Trophoblast cell (in vitro differentiated cells and primary cell): Measurements from ENCODE around the gene PDGFA.

Experiments
- DNase-seq, 2 donors: peaks; one replicate each; pipeline ENCODE4 v3.0.0-alpha.2; 2016
- H2AFZ ChIP-seq: 2 replicates; pipeline ENCODE4 v1.6.1; 2013; ENCODE audit warnings: low read length, moderate library complexity, mild to moderate bottlenecking; ENCODE audit not compliant: insufficient read depth, poor library complexity
- H2AK5ac ChIP-seq: 2 replicates; pipeline ENCODE4 v1.6.1; 2013; ENCODE audit warnings: mild to moderate bottlenecking, low read length
- H2BK120ac ChIP-seq: 2 replicates; pipeline ENCODE4 v1.6.1; 2013; ENCODE audit warnings: low read length, mild to moderate bottlenecking, moderate library complexity; ENCODE audit not compliant: insufficient read depth, poor library complexity
- H2BK12ac ChIP-seq: 2 replicates; pipeline ENCODE4 v1.6.1; 2013; ENCODE audit warnings: mild to moderate bottlenecking, low read length, moderate library complexity
- H2BK5ac ChIP-seq: 2 replicates; pipeline ENCODE4 v1.6.1; 2013; ENCODE audit warnings: low read length, low read depth, moderate library complexity, mild to moderate bottlenecking; ENCODE audit not compliant: poor library complexity
- H3K14ac ChIP-seq: 2 replicates; pipeline ENCODE4 v1.6.1; 2013; ENCODE audit warnings: mild to moderate bottlenecking, low read length
- H3K18ac ChIP-seq: 2 replicates; pipeline ENCODE4 v1.6.1; 2013; ENCODE audit warnings: mild to moderate bottlenecking, low read length
- H3K23ac ChIP-seq: 2 replicates; pipeline ENCODE4 v1.6.1; 2013; ENCODE audit warnings: low read length
- H3K27ac ChIP-seq: 2 replicates; pipeline ENCODE4 v1.5.1; 2013; ENCODE audit warnings: low read depth, mild to moderate bottlenecking, inconsistent platforms, low read length, moderate library complexity
- H3K27me3 ChIP-seq: 2 replicates; pipeline ENCODE4 v1.6.1; 2013; ENCODE audit warnings: inconsistent platforms, mild to moderate bottlenecking, low read length, moderate library complexity; ENCODE audit not compliant: insufficient read depth
- H3K36me3 ChIP-seq, 2 experiments: 1 replicate in 1 of 2; 2 replicates in 1 of 2; pipeline ENCODE4 v1.6.1; 2013; ENCODE audit warnings: low read length in 2 of 2, mild to moderate bottlenecking in 2 of 2, moderate library complexity in 1 of 2; ENCODE audit not compliant: insufficient read depth in 2 of 2, control insufficient read depth in 1 of 2
- H3K4ac ChIP-seq: 2 replicates; pipeline ENCODE4 v1.6.1; 2013; ENCODE audit warnings: low read depth, mild to moderate bottlenecking, low read length, moderate library complexity
- H3K4me1 ChIP-seq, 2 experiments: 1 replicate in 1 of 2; 2 replicates in 1 of 2; pipeline ENCODE4 v1.6.1; 2013; ENCODE audit warnings: low read length in 2 of 2, mild to moderate bottlenecking in 2 of 2, moderate library complexity in 1 of 2; ENCODE audit not compliant: insufficient read depth in 2 of 2, control insufficient read depth in 1 of 2
- H3K4me2 ChIP-seq: 2 replicates; pipeline ENCODE4 v1.6.1; 2013; ENCODE audit warnings: inconsistent platforms, mild to moderate bottlenecking, low read length, moderate library complexity
- H3K4me3 ChIP-seq: 2 replicates; pipeline ENCODE4 v1.5.1; 2013; ENCODE audit warnings: mild to moderate bottlenecking, low read depth, low read length, inconsistent platforms
- H3K79me1 ChIP-seq: one replicate; pipeline ENCODE4 v1.6.1; 2013; ENCODE audit warnings: low read length
- H3K79me2 ChIP-seq: 2 replicates; pipeline ENCODE4 v1.6.1; 2013; ENCODE audit warnings: low read length, mild to moderate bottlenecking; ENCODE audit not compliant: control insufficient read depth, insufficient read depth, poor library complexity
- H3K9ac ChIP-seq: 2 replicates; pipeline ENCODE4 v1.6.1; 2013; ENCODE audit warnings: mild to moderate bottlenecking, low read length
- H3K9me3 ChIP-seq: 2 replicates; pipeline ENCODE4 v1.6.1; 2013; ENCODE audit warnings: low read depth, mild to moderate bottlenecking, control low read depth, inconsistent platforms, low read length; ENCODE audit not compliant: insufficient read depth
- H4K12ac ChIP-seq: 2 replicates; pipeline ENCODE4 v1.6.1; 2013; ENCODE audit warnings: low read depth, mild to moderate bottlenecking, low read length, moderate library complexity
- H4K8ac ChIP-seq: 2 replicates; pipeline ENCODE4 v1.6.1; 2013; ENCODE audit warnings: low read depth, mild to moderate bottlenecking, low read length, moderate library complexity
- H4K91ac ChIP-seq: one replicate; pipeline ENCODE4 v1.6.1; 2013; ENCODE audit warnings: low read depth, mild to moderate bottlenecking, low read length, moderate library complexity
- WGBS: extraction: QIAGEN DNeasy Blood & Tissue Kit; methylation state at CpG from one replicate; pipeline ENCODE4 v1.1.7; 2013; ENCODE audit warnings: missing lambda C conversion rate; ENCODE audit not compliant: insufficient read length, insufficient coverage; ENCODE audit errors: extremely low coverage; 5-methylcytosine and 5-hydroxymethylcytosine counted together

Gene PDGFA

DNA sequence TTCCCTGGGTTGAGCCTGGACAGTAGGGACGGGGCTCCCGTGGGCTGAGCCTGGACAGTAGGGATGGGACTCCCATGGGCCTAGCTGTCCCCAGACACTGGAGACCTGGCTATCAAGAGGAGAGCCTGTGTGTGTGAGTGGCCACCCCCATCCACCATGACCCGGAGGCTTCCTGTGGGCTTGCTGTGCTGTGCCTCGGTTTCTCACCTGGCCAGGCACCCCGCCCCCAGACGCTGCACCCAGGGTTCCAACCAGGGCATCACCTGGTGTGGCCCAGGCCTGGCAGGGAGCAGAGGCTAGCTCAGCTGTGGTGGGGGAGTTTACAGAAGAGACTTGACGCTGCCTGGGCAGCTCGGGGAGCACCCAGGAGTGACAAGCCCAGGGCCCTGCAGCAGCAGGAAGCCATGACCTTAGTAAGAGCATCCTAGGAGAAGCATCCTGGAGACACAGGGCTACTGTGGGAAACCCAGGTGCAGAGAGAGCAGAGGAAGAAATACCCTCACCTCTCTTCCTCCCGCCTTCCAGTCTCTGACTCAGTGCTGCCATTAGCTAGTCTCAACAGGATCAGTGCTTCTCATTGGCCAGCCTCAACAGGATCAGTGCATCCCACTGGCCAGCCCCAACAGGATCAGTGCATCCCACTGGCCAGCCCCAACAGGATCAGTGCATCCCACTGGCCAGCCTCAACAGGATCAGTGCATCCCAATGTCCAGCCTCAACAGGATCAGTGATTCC is 61.0 kb downstream of the PDGFA start:
- Histone ChIP-seq H2BK12ac (no peak overlapping the region), H2AK5ac (no peak overlapping the region), H3K27me3 (no peaks in the 10 kb centered on the region), H3K4ac (no peak overlapping the region), H4K91ac (no peak overlapping the region), H3K79me2 (no peaks in the 10 kb centered on the region), H3K23ac (no peak overlapping the region), H4K12ac (no peak overlapping the region), H4K8ac (no peak overlapping the region), H3K79me1 (peaks cover 10% of the 10 kb centered on the region), H2AFZ (no peak overlapping the region), H3K14ac (no peak overlapping the region), H3K4me3 (no peak overlapping the region), H3K4me2 (no peak overlapping the region), H3K27ac (no peak overlapping the region), H2BK120ac (no peak overlapping the region), H2BK5ac (no peak overlapping the region), H3K4me1 (peaks cover 20 to 22% of the 10 kb centered on the region in 2 experiments), H3K9ac (no peak overlapping the region), H3K18ac (no peak overlapping the region), H3K9me3 (peaks cover 3% of the 10 kb centered on the region), H3K36me3 (no peaks in the 10 kb centered on the region)
- WGBS = no CpG with 5 or more reads among the region's 9 CpGs
- DNase-seq = no peak

DNA sequence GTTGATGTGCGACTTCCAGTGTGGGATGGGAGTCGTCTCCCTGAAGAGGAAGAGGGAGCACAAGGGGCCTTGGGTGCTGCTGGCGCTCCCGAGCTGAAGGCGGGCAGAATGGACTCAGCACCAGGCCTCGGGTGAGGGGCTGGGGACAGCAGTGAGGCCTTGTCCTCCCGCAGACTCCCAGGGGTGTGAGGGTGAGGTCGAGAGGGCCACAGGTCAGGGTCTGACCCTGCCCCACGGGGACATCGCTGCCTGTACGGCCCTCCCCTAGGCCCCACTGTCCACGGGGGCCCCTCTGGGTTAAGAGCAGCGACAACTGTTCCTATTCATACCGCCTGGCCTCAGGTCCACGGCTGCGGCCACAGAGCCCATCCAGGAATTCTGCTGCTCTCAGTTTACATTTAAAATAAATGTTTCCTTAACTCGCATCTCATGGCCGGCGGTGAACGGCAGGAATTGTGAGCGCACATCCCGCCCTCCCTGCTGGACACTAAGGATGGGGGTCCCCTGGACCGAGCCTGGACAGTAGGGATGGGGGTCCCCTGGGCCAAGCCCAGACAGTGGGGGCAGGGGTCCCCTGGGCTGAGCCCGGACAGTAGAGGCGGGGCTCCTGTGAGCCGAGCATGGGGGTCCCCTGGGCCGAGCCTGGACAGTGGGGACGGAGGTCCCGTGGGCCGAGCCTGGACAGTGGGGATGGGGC is 61.7 kb downstream of the PDGFA start:
- Histone ChIP-seq H4K12ac (no peak overlapping the region), H2AFZ (no peak overlapping the region), H3K9me3 (peaks cover 3% of the 10 kb centered on the region), H3K79me2 (no peaks in the 10 kb centered on the region), H3K27ac (no peak overlapping the region), H2BK5ac (no peak overlapping the region), H2BK12ac (no peak overlapping the region), H3K36me3 (no peaks in the 10 kb centered on the region), H3K4me2 (no peak overlapping the region), H3K27me3 (no peaks in the 10 kb centered on the region), H4K91ac (no peak overlapping the region), H3K4me3 (no peak overlapping the region), H3K9ac (no peak overlapping the region), H3K79me1 (peaks cover 10% of the 10 kb centered on the region), H3K4ac (no peak overlapping the region), H3K23ac (no peak overlapping the region), H4K8ac (no peak overlapping the region), H2AK5ac (peak overlapping the region; percentile 35), H3K14ac (no peak overlapping the region), H3K18ac (no peak overlapping the region), H3K4me1 (peaks cover 20 to 22% of the 10 kb centered on the region in 2 experiments), H2BK120ac (no peak overlapping the region)
- WGBS = no CpG with 5 or more reads among the region's 30 CpGs
- DNase-seq = no peak

DNA sequence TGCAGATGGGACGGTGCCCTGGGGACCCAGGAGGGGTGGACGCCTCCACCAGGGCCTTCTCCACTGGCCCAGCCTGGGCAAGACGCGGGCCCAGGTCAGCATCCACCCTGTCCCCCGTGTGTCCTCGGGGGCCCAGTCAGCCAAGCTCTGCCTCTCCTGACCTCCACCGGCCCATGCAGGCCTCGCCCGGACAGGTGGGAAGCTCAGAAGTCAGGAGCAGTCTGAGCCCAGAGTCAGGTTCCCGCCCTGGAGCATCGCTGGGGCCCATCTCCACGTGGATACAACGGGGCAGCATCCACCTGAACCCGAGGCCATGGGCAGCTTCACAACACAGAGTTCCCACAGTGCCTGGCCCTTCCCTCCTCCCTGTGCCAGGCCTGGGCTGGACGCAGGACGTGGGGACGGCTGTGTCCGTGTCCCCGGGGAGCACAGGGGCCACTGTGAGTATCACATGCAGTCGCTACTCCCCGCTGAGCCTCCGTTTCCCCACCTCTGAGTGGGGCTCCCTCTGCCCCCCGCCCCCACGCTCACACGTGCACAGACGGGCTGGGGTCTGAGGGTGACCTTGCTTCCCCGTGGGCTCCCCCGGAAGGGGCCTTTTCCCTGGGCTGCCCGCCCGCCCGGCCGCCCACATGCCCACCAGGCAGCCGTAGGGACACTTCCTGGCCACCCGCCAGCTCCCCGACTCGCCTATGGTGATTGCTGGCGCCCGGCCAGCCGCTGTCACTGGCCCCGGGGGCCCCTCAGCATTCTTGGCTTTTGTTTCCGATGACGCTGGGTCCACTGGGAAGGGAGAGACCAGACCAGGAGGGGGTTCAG is 64.3 kb downstream of the PDGFA start:
- no peak overlapping the region for H4K8ac ChIP-seq
- H3K14ac ChIP-seq = no peak overlapping the region
- no peak overlapping the region for H3K27ac ChIP-seq
- no peaks in the 10 kb centered on the region for H3K36me3 ChIP-seq
- H4K12ac ChIP-seq = no peak overlapping the region
- H3K4me2 ChIP-seq = no peak overlapping the region
- no peak overlapping the region for H2BK120ac ChIP-seq
- H2AK5ac ChIP-seq = no peak overlapping the region
- H3K23ac ChIP-seq = no peak overlapping the region
- no peak overlapping the region for H3K9ac ChIP-seq
- H3K9me3 ChIP-seq = peaks cover 3% of the 10 kb centered on the region
- no peak for DNase-seq
- peaks cover 5% of the 10 kb centered on the region for H3K79me1 ChIP-seq
- H2BK12ac ChIP-seq = no peak overlapping the region
- peaks cover 17 to 20% of the 10 kb centered on the region in 2 experiments for H3K4me1 ChIP-seq
- H2AFZ ChIP-seq = no peak overlapping the region
- no peaks in the 10 kb centered on the region for H3K79me2 ChIP-seq
- no peak overlapping the region for H3K4me3 ChIP-seq
- H3K18ac ChIP-seq = no peak overlapping the region
- H2BK5ac ChIP-seq = no peak overlapping the region
- WGBS = no CpG with 5 or more reads among the region's 42 CpGs
- H3K27me3 ChIP-seq = peaks cover 2% of the 10 kb centered on the region
- H4K91ac ChIP-seq = no peak overlapping the region
- H3K4ac ChIP-seq = no peak overlapping the region

DNA sequence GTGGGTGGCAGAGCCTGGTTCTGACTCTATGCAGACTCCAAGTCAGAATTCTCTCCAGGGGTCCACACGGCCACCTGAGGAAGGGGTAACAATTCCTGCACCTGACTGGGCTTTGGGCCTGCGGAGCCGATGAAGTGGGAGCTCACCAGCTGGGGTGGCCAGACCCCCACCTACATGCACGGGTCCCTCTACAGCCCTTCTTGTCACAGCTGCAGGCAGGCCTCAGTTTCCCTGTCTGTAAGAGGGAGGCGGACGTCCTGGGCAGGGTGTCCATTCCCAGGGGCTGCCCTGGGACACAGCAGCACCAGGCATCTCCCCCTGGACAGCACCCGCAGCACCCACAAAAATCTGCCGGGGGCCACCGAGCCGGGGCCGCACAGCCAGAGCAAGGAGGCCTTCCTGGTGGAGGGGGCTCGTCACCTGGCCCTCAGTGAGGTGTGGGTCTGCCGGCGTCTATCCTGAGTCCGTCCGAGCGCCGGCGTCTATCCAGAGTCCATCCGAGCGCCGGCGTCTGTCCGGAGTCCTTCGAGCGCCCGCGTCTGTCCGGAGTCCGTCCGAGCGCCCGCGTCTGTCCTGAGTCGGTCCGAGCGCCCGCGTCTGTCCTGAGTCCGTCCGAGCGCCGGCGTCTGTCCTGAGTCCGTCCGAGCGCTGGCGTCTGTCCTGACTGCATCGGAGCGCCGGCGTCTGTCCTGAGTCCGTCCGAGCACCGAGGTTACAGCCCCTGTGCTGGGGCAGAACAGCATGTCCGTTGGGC is 65.1 kb downstream of the PDGFA start:
- H3K27me3 ChIP-seq = peaks cover 2% of the 10 kb centered on the region
- no CpG with 5 or more reads among the region's 56 CpGs for WGBS
- no peak overlapping the region for H2AFZ ChIP-seq
- no peak overlapping the region for H3K18ac ChIP-seq
- peaks cover 2% of the 10 kb centered on the region for H3K9me3 ChIP-seq
- H2BK12ac ChIP-seq = no peak overlapping the region
- no peak overlapping the region for H4K91ac ChIP-seq
- H3K14ac ChIP-seq = no peak overlapping the region
- no peak overlapping the region for H2BK120ac ChIP-seq
- H3K23ac ChIP-seq = no peak overlapping the region
- no peaks in the 10 kb centered on the region for H3K36me3 ChIP-seq
- H2BK5ac ChIP-seq = no peak overlapping the region
- H3K79me1 ChIP-seq = peaks cover 3% of the 10 kb centered on the region
- DNase-seq = no peak
- no peak overlapping the region for H4K12ac ChIP-seq
- no peak overlapping the region for H3K27ac ChIP-seq
- no peak overlapping the region for H4K8ac ChIP-seq
- no peaks in the 10 kb centered on the region for H3K79me2 ChIP-seq
- no peak overlapping the region for H3K4me3 ChIP-seq
- no peak overlapping the region for H2AK5ac ChIP-seq
- H3K4ac ChIP-seq = no peak overlapping the region
- no peak overlapping the region for H3K4me2 ChIP-seq
- H3K9ac ChIP-seq = no peak overlapping the region
- H3K4me1 ChIP-seq = peaks cover 12 to 14% of the 10 kb centered on the region in 2 experiments
